ENCODE results near the gene CCL24.

CCL24 gene

GRCh38 chr7:75795831-75796285 is 17.7 kb downstream of the CCL24 start:
- no peak for TF ChIP-seq TEAD4 (IDR thresholded peaks at IDR 0.05)
- TF ChIP-seq MAX (IDR thresholded peaks at IDR 0.05): no peak
- TF ChIP-seq FOXM1 (IDR thresholded peaks at IDR 0.05; ENCODE audit: borderline replicate concordance, low read depth): no peak

GRCh38 chr7:75793676-75794075 is 19.9 kb downstream of the CCL24 start:
- TF ChIP-seq TCF12 (IDR thresholded peaks at IDR 0.05; ENCODE audit: low read depth) (no peak), EGR1 (IDR thresholded peaks at IDR 0.05) (no peak), YY1 (IDR thresholded peaks at IDR 0.05; ENCODE audit: low read depth) (no peak), CEBPB (IDR thresholded peaks at IDR 0.05) (no peak), TAF1 (IDR thresholded peaks at IDR 0.05; ENCODE audit: low read depth) (no peak), CREB1 (IDR thresholded peaks at IDR 0.05; ENCODE audit: low read depth) (no peak), RAD21 (IDR thresholded peaks at IDR 0.05; ENCODE audit: low read depth) (no peak), TEAD4 (IDR thresholded peaks at IDR 0.05) (no peak), MAX (IDR thresholded peaks at IDR 0.05) (no peak), REST (IDR thresholded peaks at IDR 0.05; ENCODE audit: low read depth) (no peak), ZBTB7A (IDR thresholded peaks at IDR 0.05; ENCODE audit: low read depth) (no peak), NFIC (IDR thresholded peaks at IDR 0.05) (no peak)
- TF ChIP-seq, protein P1, sequence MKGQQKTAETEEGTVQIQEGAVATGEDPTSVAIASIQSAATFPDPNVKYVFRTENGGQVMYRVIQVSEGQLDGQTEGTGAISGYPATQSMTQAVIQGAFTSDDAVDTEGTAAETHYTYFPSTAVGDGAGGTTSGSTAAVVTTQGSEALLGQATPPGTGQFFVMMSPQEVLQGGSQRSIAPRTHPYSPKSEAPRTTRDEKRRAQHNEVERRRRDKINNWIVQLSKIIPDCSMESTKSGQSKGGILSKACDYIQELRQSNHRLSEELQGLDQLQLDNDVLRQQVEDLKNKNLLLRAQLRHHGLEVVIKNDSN (IDR thresholded peaks at IDR 0.05): no peak

GRCh38 chr7:75789361-75789924 is 24.2 kb downstream of the CCL24 start:
- TF ChIP-seq EP300 (IDR thresholded peaks at IDR 0.05; ENCODE audit: borderline replicate concordance) (no peak), FOXM1 (IDR thresholded peaks at IDR 0.05; ENCODE audit: borderline replicate concordance, low read depth) (no peak), NFIC (IDR thresholded peaks at IDR 0.05) (no peak), EGR1 (IDR thresholded peaks at IDR 0.05) (no peak), MAX (IDR thresholded peaks at IDR 0.05) (no peak), TCF12 (IDR thresholded peaks at IDR 0.05; ENCODE audit: low read depth) (no peak), REST (IDR thresholded peaks at IDR 0.05; ENCODE audit: low read depth) (no peak), ZBTB7A (IDR thresholded peaks at IDR 0.05; ENCODE audit: low read depth) (no peak), TEAD4 (IDR thresholded peaks at IDR 0.05) (no peak), YY1 (IDR thresholded peaks at IDR 0.05; ENCODE audit: low read depth) (no peak), CEBPB (IDR thresholded peaks at IDR 0.05) (no peak), CREB1 (IDR thresholded peaks at IDR 0.05; ENCODE audit: low read depth) (no peak), RAD21 (IDR thresholded peaks at IDR 0.05; ENCODE audit: low read depth) (no peak), TAF1 (IDR thresholded peaks at IDR 0.05; ENCODE audit: low read depth) (no peak)
- TF ChIP-seq, protein P1 (IDR thresholded peaks at IDR 0.05): no peak

- no peak for TF ChIP-seq NFIC (IDR thresholded peaks at IDR 0.05)
- no peak for TF ChIP-seq CREB1 (IDR thresholded peaks at IDR 0.05; ENCODE audit: low read depth)
- TF ChIP-seq, protein P1 (IDR thresholded peaks at IDR 0.05): no peak
- TF ChIP-seq FOXM1 (IDR thresholded peaks at IDR 0.05; ENCODE audit: borderline replicate concordance, low read depth): no peak
- no peak for TF ChIP-seq EGR1 (IDR thresholded peaks at IDR 0.05)
- no peak for TF ChIP-seq REST (IDR thresholded peaks at IDR 0.05; ENCODE audit: low read depth)
- no peak for TF ChIP-seq EP300 (IDR thresholded peaks at IDR 0.05; ENCODE audit: borderline replicate concordance)
- no peak for TF ChIP-seq YY1 (IDR thresholded peaks at IDR 0.05; ENCODE audit: low read depth)
- TF ChIP-seq TEAD4 (IDR thresholded peaks at IDR 0.05): no peak
- TF ChIP-seq CEBPB (IDR thresholded peaks at IDR 0.05): no peak
- no peak for TF ChIP-seq RAD21 (IDR thresholded peaks at IDR 0.05; ENCODE audit: low read depth)
- TF ChIP-seq TAF1 (IDR thresholded peaks at IDR 0.05; ENCODE audit: low read depth): no peak
- TF ChIP-seq ZBTB7A (IDR thresholded peaks at IDR 0.05; ENCODE audit: low read depth): no peak
- no peak for TF ChIP-seq TCF12 (IDR thresholded peaks at IDR 0.05; ENCODE audit: low read depth)
- no peak for TF ChIP-seq MAX (IDR thresholded peaks at IDR 0.05)
Measured at GRCh38 chr7:75776295-75776971, 37.2 kb downstream of the CCL24 start.

Data from Ishikawa (cell line).